ENCODE results near the gene HNRNPA3. TPM values are rescaled to one million over a fixed set of nuclear protein-coding genes. Genes with fewer than 3 reads are reported as not detected.

Gene HNRNPA3
- total RNA-seq, 1 experiment from 2014 or later = 328 TPM

DNA sequence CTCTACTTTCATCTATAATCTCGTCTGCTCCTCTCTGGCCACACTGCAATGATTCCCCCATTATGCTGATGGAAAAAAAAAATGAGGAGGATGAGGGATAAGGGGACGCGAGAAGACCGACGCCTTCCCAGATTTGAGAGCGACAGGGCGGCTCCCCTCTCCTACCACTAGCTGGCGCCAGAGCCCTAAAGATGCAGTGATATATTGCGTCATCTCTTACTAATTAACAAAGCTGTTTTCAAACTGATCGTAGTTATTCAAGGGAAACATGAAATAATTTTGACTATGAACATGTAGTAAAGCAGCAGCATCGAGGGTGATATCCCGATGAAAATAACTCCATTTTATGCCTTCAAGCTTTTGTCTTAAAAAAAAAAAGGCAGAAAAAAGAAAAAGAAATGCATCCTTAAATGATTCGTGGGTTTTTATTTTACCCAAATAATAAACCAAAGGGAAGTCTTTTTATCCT is 48.0 kb upstream of the HNRNPA3 start (continued):
- TF ChIP-seq SIN3A (IDR thresholded peaks at IDR 0.05; ENCODE audit: low read depth) (no peak), EGR1 (IDR thresholded peaks at IDR 0.05; ENCODE audit: low read depth) (no peak)
- TF ChIP-seq, protein P1, sequence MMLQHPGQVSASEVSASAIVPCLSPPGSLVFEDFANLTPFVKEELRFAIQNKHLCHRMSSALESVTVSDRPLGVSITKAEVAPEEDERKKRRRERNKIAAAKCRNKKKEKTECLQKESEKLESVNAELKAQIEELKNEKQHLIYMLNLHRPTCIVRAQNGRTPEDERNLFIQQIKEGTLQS (IDR thresholded peaks at IDR 0.05) = peak; percentile 99

- CTCF ChIA-PET = interaction anchor here (0.6 to 4.6 kb wide), 36 partner anchors 9 to 1038 kb away, joined by 3 to 65 read pairs (median 5); partner anchors contain the start of gene NFE2L2
- Histone ChIP-seq H3K4me3 (replicated peaks in 1 of 2; ENCODE audit: low read depth in 1 of 2, low read length in 2 of 2) (peak overlapping the region; percentile 16 to 50), H3K4me1 (ENCODE audit: control insufficient read depth in 1 of 2, insufficient read depth in 2 of 2, low read length in 2 of 2) (peaks cover 47 to 72% of the 10 kb centered on the region in 2 experiments), H3K36me3 (ENCODE audit: control insufficient read depth in 1 of 2, insufficient read depth in 2 of 2, low read length in 2 of 2) (no peaks in the 10 kb centered on the region), H3K27ac (ENCODE audit: low read depth, low read length) (peak overlapping the region; percentile 65), H3K27me3 (ENCODE audit: insufficient read depth, low read length) (no peaks in the 10 kb centered on the region), H3K9ac (ENCODE audit: low read length) (peak overlapping the region; percentile 69), H3K9me2 (ENCODE audit: insufficient read depth) (no peaks in the 10 kb centered on the region), H4K20me1 (ENCODE audit: insufficient read depth) (no peaks in the 10 kb centered on the region), H3K79me2 (ENCODE audit: insufficient read depth, low read length) (no peaks in the 10 kb centered on the region), H3K9me3 (ENCODE audit: control insufficient read depth in 1 of 2, insufficient read depth in 1 of 2, low read depth in 1 of 2, low read length in 2 of 2) (no peaks in the 10 kb centered on the region), H3K4me2 (ENCODE audit: low read length) (peak overlapping the region; percentile 86), H2AFZ (ENCODE audit: low read depth, low read length, poor library complexity, severe bottlenecking) (peak overlapping the region; percentile 98)
- RAD21 ChIA-PET (ENCODE audit: low non-redundant PET in 1 of 2, low total read pairs in 2 of 2, uncharacterized antibody in 2 of 2, unreplicated experiment in 2 of 2) = interaction anchor here (0.6 to 1.9 kb wide), 6 partner anchors 75 to 250 kb away, joined by 3 to 9 read pairs (median 3); partner anchors contain the start of gene NFE2L2 (in 1 of the 2)
- ATAC-seq (no peak), DNase-seq (ENCODE audit: low read depth, low spot score) (no peak)
- BruUV-seq (replicated peaks) = no TSS peak
- TF ChIP-seq ELF1 (IDR thresholded peaks at IDR 0.05; ENCODE audit: borderline replicate concordance, low read depth) = no peak
- no peak for TF ChIP-seq REST (IDR thresholded peaks at IDR 0.05; ENCODE audit: low read depth)
- peak; percentile 78 for TF ChIP-seq YY1 (IDR thresholded peaks at IDR 0.05; ENCODE audit: extremely low read depth, insufficient replicate concordance, low read depth, low read length)
- POLR2A ChIA-PET = interaction anchor here (0.9 to 3.8 kb wide), 9 partner anchors 47 to 173 kb away, joined by 3 to 22 read pairs (median 5); partner anchors contain the start of genes HNRNPA3 and NFE2L2
- intact Hi-C loops (cut with micrococcal nuclease) = loop anchor here (2.0 to 5.0 kb wide), 3 partner anchors 48 to 227 kb away; partner anchors contain the start of genes AGPS and HNRNPA3
Observed at GRCh38 chr2:177165061-177165583, 47.5 kb upstream of the HNRNPA3 start.
